Measurements from ENCODE around the gene PRDM16. TPM values are rescaled to one million over a fixed set of nuclear protein-coding genes. Genes with fewer than 3 reads are reported as not detected.

The PRDM16 gene
- total RNA-seq, 1 experiment from 2014 or later, result 0.95 TPM

DNA sequence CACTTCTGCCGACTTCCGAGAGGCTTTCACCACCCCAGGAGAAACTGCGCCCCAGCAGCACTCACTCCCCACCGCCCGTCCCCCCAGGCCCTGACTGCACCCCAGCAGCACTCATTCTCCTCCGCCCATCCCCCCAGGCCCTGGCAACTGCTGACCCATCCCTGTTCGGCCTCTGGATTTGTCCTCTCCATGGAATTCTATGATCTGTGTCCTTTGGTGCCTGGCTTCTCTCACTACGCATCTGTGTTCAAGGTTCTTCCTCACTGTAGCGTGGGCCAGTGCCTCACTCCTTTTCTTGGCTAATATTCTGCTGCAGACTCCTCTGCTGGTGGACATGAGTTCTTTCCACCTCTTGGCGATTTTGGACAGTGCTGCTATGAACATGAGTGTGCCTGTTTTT lies 263.7 kb downstream of the PRDM16 start:
- Histone ChIP-seq H3K4me3 (no peak overlapping the region), H3K36me3 (no peaks in the 10 kb centered on the region), H3K27me3 (no peaks in the 10 kb centered on the region), H3K9me3 (no peaks in the 10 kb centered on the region)
- DNase-seq, result no peak

DNA sequence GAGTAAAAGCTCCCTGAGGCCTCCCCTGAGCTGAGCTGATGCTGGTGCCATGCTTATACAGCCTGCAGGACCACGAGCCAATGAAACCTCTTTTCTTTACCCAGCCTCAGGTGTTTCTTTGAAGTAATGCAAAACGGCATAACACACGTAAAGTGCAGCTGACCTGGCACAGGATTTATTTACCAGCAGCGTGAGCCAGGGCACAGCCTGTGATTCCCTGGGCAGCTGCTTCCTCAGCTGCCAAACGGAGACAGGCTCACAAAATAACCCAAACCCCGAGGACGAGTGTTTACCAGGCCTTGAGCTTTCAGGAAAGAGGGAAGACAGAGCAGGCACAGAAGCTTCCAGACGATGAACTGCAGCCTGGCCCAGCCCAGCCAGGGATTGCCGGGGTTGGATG lies 264.9 kb downstream of the PRDM16 start:
- no peaks in the 10 kb centered on the region for H3K9me3 ChIP-seq
- no peaks in the 10 kb centered on the region for H3K27me3 ChIP-seq
- no peak for DNase-seq
- H3K4me3 ChIP-seq, result no peak overlapping the region
- no peaks in the 10 kb centered on the region for H3K36me3 ChIP-seq

DNA sequence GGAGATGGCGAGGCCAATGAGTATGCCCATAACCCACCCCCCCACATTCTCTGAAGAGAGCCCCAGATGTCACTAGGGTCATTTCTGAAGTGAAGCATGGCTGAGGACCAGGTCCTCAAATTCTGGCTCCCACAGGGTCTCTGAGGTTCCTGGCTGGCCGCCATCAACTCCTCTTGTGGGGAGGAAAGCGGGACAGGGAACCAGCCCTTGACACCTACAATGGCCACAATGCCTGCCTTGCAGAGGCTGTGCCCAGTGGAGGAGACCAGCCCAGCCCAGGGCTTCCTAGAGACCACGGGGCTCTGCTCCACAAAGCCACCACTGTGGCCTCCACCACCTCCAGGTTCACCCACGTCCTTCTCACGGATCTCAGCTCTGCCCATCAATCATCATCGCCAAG lies 265.4 kb downstream of the PRDM16 start:
- Histone ChIP-seq H3K27me3 (no peaks in the 10 kb centered on the region), H3K36me3 (no peaks in the 10 kb centered on the region), H3K9me3 (no peaks in the 10 kb centered on the region), H3K4me3 (no peak overlapping the region)
- no peak for DNase-seq

DNA sequence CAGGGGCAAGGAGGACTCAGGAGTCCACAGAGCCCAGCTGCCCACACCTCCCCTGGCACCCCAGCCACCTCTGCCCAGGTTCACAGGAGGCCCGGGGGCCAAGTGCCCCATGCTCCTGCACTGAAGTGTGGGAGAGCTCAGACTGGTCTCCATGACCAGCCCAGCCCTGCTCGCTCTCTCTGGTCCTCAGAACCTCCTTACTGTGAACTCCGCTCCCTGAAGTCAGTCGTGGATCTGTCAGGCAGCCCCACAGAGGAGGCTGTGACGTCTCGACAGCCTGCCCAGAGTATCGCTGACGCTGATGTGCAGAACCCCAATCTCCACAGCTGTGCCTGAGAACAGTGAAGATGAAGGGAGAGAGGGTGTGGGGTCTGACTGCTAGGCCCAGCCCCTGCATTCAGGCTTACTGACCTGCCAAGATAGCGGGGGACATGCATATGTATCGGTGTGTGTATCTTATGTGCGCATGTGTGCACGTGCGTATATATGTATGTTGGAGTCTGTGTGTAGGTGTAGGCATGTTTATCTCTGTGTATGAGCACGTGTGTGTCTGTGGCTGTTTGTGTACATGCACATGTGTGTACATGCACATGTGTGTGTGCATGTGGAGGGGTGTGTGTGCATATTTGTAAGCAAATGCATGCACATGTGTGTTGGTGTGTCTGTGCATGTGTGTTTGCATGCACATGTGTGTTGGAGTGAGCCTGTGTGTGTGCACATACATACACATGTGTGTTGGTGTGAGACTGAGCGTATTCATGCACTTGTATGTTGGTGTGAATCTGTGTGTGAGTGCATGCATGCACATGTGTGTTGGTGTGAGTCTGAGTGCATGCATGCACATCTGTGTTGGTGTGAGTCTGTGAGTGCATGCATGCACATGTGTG lies 267.0 kb downstream of the PRDM16 start:
- H3K9me3 ChIP-seq, result no peaks in the 10 kb centered on the region
- no peaks in the 10 kb centered on the region for H3K36me3 ChIP-seq
- H3K4me3 ChIP-seq, result no peak overlapping the region
- no peaks in the 10 kb centered on the region for H3K27me3 ChIP-seq
- no peak for DNase-seq

DNA sequence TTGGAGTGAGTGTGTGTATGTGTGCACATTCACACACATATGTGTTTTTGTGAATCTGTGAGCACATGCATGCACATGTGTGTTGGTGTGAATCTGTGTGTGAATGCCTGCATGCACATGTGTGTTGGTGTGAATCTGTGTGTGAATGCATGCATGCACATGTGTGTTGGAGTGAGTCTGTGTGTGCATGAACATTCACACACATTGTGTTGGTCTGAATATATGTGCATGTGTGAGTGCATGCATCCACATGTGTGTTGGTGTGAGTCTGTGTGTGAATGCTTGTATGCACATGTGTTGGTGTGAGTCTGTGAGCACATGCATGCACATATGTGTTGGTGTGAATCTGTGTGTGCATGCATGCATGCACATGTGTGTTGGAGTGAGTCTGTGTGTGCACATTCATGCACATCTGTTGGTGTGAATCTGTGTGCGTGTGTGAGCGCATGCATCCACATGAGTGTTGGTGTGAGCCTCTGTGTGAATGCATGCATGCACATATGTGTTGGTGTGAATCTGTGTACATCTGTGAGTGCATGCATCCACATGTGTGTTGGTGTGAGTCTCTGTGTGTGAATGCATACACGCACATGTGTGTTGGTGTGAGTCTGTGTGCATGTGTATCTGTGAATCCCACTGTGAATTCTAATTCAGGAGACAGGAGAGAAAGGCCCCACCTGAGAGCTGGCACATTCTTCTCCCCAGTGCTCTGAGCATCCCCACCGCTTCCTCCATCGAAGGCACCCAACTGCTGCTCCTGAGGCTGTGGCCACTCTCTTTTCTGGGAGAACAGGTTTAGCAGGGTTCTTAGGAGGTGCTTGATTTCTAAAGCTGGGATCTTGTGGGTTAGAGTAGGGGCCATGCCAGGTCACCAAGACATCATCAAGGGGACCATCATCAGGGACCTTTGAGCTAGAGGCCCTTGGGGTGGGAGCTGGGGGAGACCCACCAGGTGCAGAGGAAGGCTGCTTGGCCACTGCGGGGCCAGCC lies 267.9 kb downstream of the PRDM16 start:
- no peaks in the 10 kb centered on the region for H3K36me3 ChIP-seq
- H3K4me3 ChIP-seq, result no peak overlapping the region
- no peaks in the 10 kb centered on the region for H3K27me3 ChIP-seq
- DNase-seq, result no peak
- no peaks in the 10 kb centered on the region for H3K9me3 ChIP-seq

DNA sequence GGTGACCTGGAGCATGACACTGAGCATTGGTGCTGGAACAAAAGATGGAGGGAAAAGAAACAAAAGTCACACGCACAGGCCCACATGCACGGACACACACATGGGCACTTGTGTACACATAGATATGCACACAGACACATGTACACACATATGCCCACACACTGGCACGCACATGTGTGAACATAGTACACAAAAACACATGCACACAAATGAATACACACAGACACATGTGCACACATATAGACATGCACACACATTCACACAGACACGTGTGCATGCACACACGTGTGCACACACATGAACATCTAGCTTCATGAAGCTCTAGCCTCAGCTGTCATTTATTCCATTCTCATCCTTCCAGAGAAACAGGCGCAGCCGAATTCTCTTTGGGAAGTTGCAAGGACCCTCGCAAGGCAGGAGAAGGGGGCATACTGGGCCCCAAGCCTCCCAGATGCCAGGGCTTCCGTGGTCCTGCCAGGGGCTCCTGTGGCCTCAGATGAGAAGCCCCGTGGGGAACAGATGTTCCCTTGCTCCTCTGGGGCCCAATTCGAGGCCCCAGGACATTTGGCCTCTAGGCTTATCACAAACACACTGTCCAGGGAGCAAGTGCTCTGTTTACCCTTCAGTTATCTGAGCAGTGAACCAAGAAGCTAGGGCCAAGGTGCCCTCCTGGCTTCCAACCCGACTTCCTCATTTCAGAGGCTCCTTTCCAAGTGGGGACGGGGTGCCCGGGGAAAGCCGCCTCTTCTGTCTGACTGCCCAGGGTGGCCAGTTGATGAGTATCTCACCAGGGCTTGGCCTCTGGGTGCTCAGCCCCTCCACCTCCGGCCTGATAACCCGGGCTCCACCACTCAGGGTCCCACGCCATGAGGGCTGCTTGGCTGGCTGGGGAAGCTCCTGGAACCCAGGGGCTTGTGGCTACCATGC lies 269.1 kb downstream of the PRDM16 start:
- DNase-seq, result no peak
- H3K27me3 ChIP-seq, result no peaks in the 10 kb centered on the region
- H3K4me3 ChIP-seq, result no peak overlapping the region

DNA sequence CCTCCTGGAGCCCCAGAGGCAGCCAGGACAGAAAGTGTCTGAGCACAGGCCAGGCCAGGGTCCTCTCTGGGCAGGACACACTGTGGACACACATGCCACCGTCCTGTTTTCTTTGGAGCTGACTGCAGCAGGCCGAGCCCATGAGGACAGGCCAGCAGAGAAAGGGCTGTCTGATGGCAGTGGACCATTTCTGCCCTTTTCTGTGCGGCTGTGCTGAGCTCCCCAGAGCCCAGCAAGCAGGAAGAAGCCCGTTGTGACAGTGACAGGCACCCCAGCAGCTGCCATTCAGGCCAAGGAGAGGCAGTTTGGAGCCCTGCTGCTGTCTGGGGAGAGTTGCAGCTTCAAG lies 269.7 kb downstream of the PRDM16 start:
- no peak for DNase-seq
- Histone ChIP-seq H3K36me3 (no peaks in the 10 kb centered on the region), H3K27me3 (no peaks in the 10 kb centered on the region), H3K4me3 (no peak overlapping the region), H3K9me3 (peaks cover 7% of the 10 kb centered on the region; the same call in 1 of the 2 replicates)

More for the DNA sequence above, 269.1 kb downstream of the PRDM16 start:
- H3K36me3 ChIP-seq, result no peaks in the 10 kb centered on the region
- 0 out of 2 replicates have a peak, but pooled peaks cover 5% of the 10 kb centered on the region for H3K9me3 ChIP-seq

DNA sequence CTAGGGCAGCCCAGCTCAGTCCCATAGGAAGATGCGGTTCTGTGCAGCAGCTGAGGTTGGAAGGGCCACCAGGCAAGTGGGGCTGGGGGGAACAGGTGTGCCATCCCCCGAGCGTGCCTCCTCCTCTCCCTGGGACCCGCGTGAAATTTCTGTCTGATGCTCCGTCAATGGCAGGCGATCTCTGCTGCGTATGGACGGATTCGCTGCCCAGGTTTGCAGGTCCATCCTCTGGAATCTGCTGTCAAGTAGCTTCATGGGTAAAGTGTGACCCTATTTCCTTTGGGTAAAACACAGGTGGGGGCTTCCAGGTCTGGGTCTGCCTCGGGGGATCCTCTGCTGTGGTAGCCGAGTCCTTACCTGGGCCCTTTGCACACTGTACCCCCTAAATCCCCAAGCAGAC lies 270.9 kb downstream of the PRDM16 start:
- no peak overlapping the region for H3K4me3 ChIP-seq
- H3K9me3 ChIP-seq, result peaks cover 11% of the 10 kb centered on the region
- no peaks in the 10 kb centered on the region for H3K27me3 ChIP-seq
- DNase-seq, result no peak
- no peaks in the 10 kb centered on the region for H3K36me3 ChIP-seq

DNA sequence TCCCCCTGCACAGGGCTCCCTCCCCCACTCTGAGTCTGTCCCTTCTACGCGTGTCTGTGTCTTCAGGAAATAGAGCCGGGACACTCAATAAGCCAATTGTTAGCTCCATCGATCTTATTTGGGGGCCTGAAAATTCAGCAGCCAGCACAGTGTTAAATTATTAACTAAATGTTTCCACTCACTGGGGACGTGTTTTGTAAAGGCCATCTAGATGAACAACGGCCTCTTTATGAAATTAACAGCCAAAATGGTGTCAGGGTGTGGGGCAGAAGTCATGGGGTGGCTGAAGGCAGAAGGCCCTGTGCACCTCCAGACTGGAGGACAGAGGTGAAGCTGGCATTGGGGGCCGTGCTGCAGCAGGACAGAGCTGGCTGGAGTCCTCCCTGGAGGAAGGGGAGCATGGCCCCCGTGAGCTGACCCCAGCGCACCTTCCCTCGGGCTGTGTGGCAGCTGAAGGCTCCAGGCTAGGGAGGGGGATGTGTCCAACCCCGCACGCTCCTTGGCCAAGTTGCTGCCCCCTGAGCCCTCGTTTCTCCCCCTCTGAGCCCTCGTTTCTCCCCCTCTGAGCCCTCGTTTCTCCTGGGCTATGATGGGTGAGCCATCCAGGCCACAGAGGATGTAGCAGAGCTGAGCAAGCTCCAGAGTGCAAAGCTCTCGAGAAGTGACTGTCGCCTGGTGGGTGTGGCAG lies 271.7 kb downstream of the PRDM16 start:
- H3K4me3 ChIP-seq, result no peak overlapping the region
- no peaks in the 10 kb centered on the region for H3K27me3 ChIP-seq
- peaks cover 11% of the 10 kb centered on the region for H3K9me3 ChIP-seq
- no peaks in the 10 kb centered on the region for H3K36me3 ChIP-seq
- no peak for DNase-seq

DNA sequence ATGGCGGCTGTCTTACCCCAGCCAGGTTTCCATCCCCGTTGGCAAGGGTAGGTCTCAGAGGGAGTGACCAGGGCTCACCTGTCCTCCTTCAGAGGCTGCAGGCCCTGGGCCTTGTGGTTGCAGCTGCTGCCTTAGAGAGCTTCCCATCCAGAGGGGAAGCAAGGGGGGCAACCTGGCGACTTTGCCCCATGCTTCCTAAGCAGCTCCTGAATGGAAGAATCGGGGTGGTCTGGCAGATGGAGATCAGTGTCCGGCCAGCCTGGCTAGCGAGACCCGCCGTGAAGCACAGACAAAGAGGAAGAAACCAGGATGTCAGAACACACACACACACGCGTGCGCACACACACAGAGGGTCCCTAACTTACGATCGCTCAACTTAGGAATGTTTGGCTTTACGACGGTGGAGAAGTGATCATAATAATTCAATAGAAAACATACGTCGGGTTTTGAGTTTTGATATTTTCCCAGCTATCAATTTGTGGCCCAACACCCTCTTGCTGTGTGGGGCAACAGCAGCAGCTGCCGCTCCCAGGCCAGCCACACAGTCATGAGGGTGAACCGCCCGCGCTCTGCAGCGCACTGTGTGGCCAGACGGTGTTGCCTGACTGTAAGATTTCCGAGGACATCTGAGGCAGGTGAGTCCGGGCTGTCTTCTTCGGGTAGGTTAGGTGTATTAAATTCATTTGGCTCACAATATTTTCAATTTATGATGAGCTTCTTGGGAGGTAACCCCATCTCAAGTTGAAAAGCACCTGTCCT lies 272.4 kb downstream of the PRDM16 start:
- Histone ChIP-seq H3K9me3 (peaks cover 11% of the 10 kb centered on the region), H3K36me3 (no peaks in the 10 kb centered on the region)
- no peak for DNase-seq

DNA sequence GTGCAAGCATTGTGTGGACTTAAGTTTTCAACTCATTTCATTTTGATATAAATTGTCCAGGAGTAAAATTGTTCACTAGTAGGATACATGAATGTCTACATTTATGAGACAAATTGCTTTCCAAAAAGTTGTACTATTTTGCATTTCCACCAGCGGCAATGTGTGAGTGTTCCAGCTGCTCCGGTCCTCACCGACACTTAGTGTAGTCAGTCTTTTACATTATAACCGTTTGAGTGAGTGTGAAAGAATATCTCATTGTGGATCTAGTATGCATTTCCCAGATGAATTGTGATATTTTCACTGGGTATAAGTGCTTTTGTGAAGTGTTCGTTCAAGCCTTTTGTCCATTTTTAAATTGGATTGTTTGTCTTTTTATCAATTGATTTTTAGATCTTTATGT lies 274.0 kb downstream of the PRDM16 start:
- Histone ChIP-seq H3K27me3 (no peaks in the 10 kb centered on the region), H3K4me3 (no peak overlapping the region), H3K9me3 (peaks cover 11% of the 10 kb centered on the region), H3K36me3 (no peaks in the 10 kb centered on the region)
- DNase-seq, result no peak

More for the DNA sequence above, 272.4 kb downstream of the PRDM16 start:
- no peaks in the 10 kb centered on the region for H3K27me3 ChIP-seq
- H3K4me3 ChIP-seq, result no peak overlapping the region

DNA sequence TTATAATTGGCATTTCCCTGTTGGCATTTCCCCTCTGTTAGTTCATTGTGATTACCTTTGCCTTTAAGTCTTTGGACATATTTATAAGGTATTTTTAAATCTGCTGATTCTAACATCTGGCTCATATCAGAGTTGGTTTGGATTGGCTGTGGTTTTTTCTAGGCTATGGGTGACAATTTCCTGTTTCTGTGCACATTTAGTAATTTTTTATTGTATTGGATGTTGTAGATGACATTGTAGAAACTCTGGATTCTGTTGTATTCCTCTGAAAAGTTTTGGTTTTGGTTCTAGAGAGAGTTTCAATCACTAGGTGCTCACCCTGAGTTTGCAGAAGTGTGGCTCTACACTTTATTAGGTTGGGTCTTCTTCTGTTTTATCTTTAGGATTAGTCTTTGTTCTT lies 275.4 kb downstream of the PRDM16 start:
- no peak for DNase-seq
- Histone ChIP-seq H3K36me3 (no peaks in the 10 kb centered on the region), H3K27me3 (no peaks in the 10 kb centered on the region), H3K9me3 (peaks cover 11% of the 10 kb centered on the region), H3K4me3 (no peak overlapping the region)

DNA sequence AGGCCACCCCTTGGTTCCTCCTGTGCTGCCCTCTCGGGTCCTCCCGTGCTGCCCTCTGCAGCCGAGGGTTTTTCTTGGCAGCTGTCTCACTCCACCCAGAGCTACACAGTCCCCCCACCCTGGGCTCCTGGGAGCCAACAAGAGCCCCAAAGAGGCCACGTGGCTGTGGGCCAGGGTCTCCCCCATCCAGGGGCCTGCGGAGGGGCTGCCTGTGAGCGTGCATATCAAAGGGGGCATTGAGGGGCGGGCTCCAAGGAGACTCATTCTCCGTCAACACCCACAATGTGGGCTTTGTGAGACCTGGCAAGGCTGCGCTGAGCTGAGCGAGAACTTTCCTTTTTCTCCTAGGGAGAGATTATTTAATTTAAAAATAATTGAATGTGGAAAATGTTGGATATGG lies 276.8 kb downstream of the PRDM16 start:
- DNase-seq, result no peak
- H3K4me3 ChIP-seq, result no peak overlapping the region
- peaks cover 11% of the 10 kb centered on the region for H3K9me3 ChIP-seq
- no peaks in the 10 kb centered on the region for H3K27me3 ChIP-seq
- no peaks in the 10 kb centered on the region for H3K36me3 ChIP-seq

DNA sequence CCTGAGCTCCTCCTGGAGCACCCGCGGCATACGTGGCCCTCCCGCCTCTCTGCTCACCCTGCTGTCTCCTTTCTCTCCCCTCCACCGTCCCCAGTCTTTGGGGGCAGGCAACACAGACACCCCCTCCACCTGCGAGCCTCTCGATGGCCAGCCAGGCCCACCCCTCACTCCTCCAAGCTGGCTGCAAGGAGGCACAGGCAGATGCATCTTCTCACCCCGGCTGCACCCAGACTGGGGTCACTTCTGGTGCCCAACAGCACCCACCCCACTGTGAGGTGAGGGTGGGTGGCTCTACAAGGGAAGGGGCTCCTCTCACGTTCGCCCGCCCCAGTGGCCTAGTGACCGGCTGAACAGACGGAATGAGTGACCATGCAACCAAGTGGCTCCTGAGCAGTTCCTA lies 277.5 kb downstream of the PRDM16 start:
- Histone ChIP-seq H3K4me3 (no peak overlapping the region), H3K9me3 (peaks cover 11% of the 10 kb centered on the region), H3K27me3 (no peaks in the 10 kb centered on the region), H3K36me3 (no peaks in the 10 kb centered on the region)
- DNase-seq, result no peak

DNA sequence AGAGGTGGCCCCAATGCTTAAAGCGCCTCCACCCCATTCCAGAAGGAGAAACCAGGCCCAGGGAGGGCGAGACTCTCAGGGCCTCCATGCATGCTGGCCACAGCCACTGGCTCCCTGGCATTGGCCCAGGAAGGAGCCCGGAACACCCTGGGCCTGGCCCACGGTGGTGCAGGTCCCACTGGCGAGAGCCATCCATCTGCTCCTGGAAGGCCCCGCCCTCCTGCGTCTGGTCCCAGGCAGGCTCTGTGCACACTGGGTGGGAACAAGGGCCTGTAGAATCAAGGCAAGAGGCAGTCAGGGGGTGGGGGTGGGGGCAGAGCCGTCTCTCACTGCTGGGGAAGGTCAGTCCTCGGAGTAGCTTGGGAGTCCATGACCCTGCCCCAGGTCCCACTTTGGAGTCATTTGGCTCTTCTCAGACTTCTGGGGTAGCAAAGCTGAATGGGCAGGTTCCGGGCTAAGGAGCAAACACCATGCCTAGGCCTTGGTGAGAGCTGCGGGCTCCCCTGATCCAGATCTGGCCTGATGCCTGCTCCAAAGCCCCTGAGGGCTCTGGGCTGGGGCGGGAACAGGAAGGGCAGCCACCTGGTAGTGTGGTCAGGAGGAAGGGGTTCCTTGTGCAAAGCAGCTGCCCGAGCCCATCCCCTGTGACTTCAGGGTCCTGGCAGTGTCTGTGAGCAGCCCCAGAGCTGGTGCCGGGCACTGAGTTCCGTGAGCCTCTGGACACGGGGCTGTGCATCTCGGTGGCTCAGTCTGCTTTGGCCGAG lies 278.4 kb downstream of the PRDM16 start:
- Histone ChIP-seq H3K4me3 (no peak overlapping the region), H3K9me3 (peaks cover 11% of the 10 kb centered on the region), H3K27me3 (no peaks in the 10 kb centered on the region), H3K36me3 (no peaks in the 10 kb centered on the region)
- DNase-seq, result no peak

All from MG63 (cell line).